Lung (tissue), 12 donors: Measurements from ENCODE around the gene RPLP1. TPM values are rescaled to one million over a fixed set of nuclear protein-coding genes. Genes with fewer than 3 reads are reported as not detected.

Experiments
- ATAC-seq: fragments of 200-7000 bp; cut with Tn5 transposase; one replicate; pipeline ENCODE4 v1.9.1; 2020; ENCODE audit warnings: moderate number of reproducible peaks; ENCODE audit not compliant: insufficient read depth, low FRiP score
- DNase-seq, 3 donors: peaks; one replicate each; pipeline ENCODE4 v3.0.0-alpha.2; 2013 to 2017
- H3K27ac ChIP-seq, 2 donors: one replicate each; pipeline ENCODE4 v1.5.1; 2013; ENCODE audit warnings: mild to moderate bottlenecking in 2 of 2, moderate library complexity in 2 of 2, control low read depth in 1 of 2, inconsistent platforms in 1 of 2, low read depth in 1 of 2, low read length in 1 of 2
- H3K27me3 ChIP-seq, 3 donors: one replicate each; pipeline ENCODE4 v1.5.1; 2013; ENCODE audit warnings: low read length in 2 of 3; ENCODE audit not compliant: control insufficient read depth in 3 of 3, insufficient read depth in 3 of 3
- H3K36me3 ChIP-seq, 4 donors: one replicate each; pipeline ENCODE4 v1.5.1; 2013; ENCODE audit warnings: low read length in 4 of 4, mild to moderate bottlenecking in 1 of 4, moderate library complexity in 1 of 4; ENCODE audit not compliant: control insufficient read depth in 4 of 4, insufficient read depth in 4 of 4
- H3K4me1 ChIP-seq, 5 donors: one replicate each; pipeline ENCODE4 v1.5.1; 2013; ENCODE audit warnings: low read length in 5 of 5, mild to moderate bottlenecking in 2 of 5, moderate library complexity in 1 of 5; ENCODE audit not compliant: control insufficient read depth in 5 of 5, insufficient read depth in 5 of 5
- H3K4me3 ChIP-seq: one replicate; pipeline ENCODE4 v1.5.1; 2013; ENCODE audit warnings: mild to moderate bottlenecking, control low read depth, moderate library complexity
- H3K9ac ChIP-seq, 2 donors: one replicate each; pipeline ENCODE4 v1.5.1; 2013; ENCODE audit warnings: low read length in 2 of 2, control low read depth in 1 of 2; ENCODE audit not compliant: insufficient read depth in 1 of 2
- H3K9me3 ChIP-seq, 4 donors: one replicate each; pipeline ENCODE4 v1.5.1; 2013; ENCODE audit warnings: low read length in 3 of 4, mild to moderate bottlenecking in 1 of 4, moderate library complexity in 1 of 4; ENCODE audit not compliant: control insufficient read depth in 4 of 4, insufficient read depth in 3 of 4
- CTCF ChIP-seq: IDR thresholded peaks from 2 replicates; pipeline ENCODE4 v1.5.1; 2012; ENCODE audit warnings: mild to moderate bottlenecking; ENCODE audit errors: control extremely low read depth, extremely low read depth
- WGBS, 2 donors: extraction: QIAGEN DNeasy Blood & Tissue Kit; methylation state at CpG; one replicate each; pipeline ENCODE4 v1.1.7; 2013; 5-methylcytosine and 5-hydroxymethylcytosine counted together
- polyA plus RNA-seq, 2 donors: library from polyadenylated mRNA; stranded (reverse); fragments of 200-250 nt; gene quantifications; one replicate each; pipeline ENCODE4 v1.2.1, GENCODE V29; 2013
- total RNA-seq, 2 donors: library from RNA; depleted of rRNA in 1 of 2; stranded (reverse); fragments of >200 nt in 1 of 2; gene quantifications; one replicate each; pipeline ENCODE4 v1.2.1, GENCODE V29; 2014 to 2021
- donor health status: control.
- donor health status: control.
- donor health status: Bipolar disorder and iron deficiency.
- donor health status: healthy.
- donor health status: DM: yes; HTN: yes; CAD: no.

RPLP1 gene
- total and polyA plus RNA-seq, 4 donors, result 201 to 2,405 (median 1,545) TPM

GRCh38 chr15:69491038-69491505, 38.5 kb downstream of the RPLP1 start:
- 46 to 73% methylated on average over 3 of the region's 3 CpGs for WGBS, 2 donors
- H3K27me3 ChIP-seq, result no peaks in the 10 kb centered on the region

GRCh38 chr15:69493406-69493805, 40.8 kb downstream of the RPLP1 start:
- H3K27ac ChIP-seq, result no peak overlapping the region
- no peak for TF ChIP-seq CTCF
- ATAC-seq, result no peak
- no peak overlapping the region for H3K9ac ChIP-seq
- no peak overlapping the region for H3K4me3 ChIP-seq
- no peak for DNase-seq
- no peaks in the 10 kb centered on the region for H3K27me3 ChIP-seq
- no peaks in the 10 kb centered on the region for H3K36me3 ChIP-seq
- H3K9me3 ChIP-seq, result no peaks in the 10 kb centered on the region
- peaks cover 0 to 22% (median 3%) of the 10 kb centered on the region in 5 donors for H3K4me1 ChIP-seq
- WGBS, 2 donors, result 96 to 97% methylated on average over 2 of the region's 2 CpGs

More at GRCh38 chr15:69491038-69491505, 38.5 kb downstream of the RPLP1 start:
- no peak for TF ChIP-seq CTCF
- H3K36me3 ChIP-seq, result no peaks in the 10 kb centered on the region
- ATAC-seq (no peak), DNase-seq (peak; percentile 36 to 81 (median 69))
- H3K27ac ChIP-seq, result no peak overlapping the region
- H3K9me3 ChIP-seq, result no peaks in the 10 kb centered on the region
- H3K9ac ChIP-seq, result no peak overlapping the region
- peaks cover 0 to 22% (median 0%) of the 10 kb centered on the region in 5 donors for H3K4me1 ChIP-seq
- H3K4me3 ChIP-seq, result no peak overlapping the region

DNA sequence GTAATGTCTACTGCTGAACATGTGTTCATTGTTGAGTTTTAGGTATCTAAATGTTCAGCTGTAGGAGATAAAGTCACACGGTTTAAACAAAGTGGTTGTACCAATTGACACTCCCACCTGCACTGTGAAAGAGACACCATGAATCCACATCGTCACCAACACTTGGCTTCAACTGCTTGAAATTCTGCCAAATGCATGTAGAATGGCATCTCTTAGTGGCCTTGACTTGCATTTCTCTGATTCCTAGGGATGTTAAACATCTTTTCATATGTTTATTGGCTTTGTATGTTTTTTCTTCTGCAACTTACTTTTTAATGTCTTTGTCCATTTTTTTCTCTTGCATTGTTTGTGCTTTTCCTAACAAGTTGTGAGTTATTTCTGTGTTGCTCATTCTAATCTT, 43.4 kb downstream of the RPLP1 start:
- DNase-seq (no peak), ATAC-seq (no peak)
- no peak for TF ChIP-seq CTCF
- no peak overlapping the region for H3K9ac ChIP-seq
- no peak overlapping the region for H3K4me3 ChIP-seq
- H3K36me3 ChIP-seq, result no peaks in the 10 kb centered on the region
- no peaks in the 10 kb centered on the region for H3K27me3 ChIP-seq
- H3K27ac ChIP-seq, result no peak overlapping the region
- H3K4me1 ChIP-seq, result peaks cover 0 to 14% (median 0%) of the 10 kb centered on the region in 5 donors
- WGBS, 2 donors, result 65 to 74% methylated on average over 2 of the region's 2 CpGs
- no peaks in the 10 kb centered on the region for H3K9me3 ChIP-seq

DNA sequence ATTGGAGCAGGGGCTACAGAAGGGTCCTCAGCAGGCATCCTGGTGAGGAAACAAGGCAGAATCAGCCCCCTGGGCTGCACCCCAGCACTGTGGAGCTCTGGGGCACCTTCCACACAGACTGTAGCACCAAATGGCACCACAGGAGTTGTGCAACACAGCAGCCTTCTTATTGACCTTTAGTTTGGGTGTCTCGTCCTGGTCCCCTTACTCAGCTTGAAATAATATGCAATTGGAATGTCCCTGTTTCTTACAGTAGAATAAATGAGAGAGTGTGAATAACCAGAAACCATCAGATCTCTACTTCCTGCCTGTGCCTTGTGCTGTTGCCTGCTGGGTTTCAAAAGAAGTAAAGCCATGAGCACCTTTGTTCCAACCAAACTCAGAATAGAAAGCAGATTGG, 44.5 kb downstream of the RPLP1 start:
- H3K27me3 ChIP-seq, result no peaks in the 10 kb centered on the region
- DNase-seq (no peak), ATAC-seq (no peak)
- H3K27ac ChIP-seq, result no peak overlapping the region
- no peaks in the 10 kb centered on the region for H3K9me3 ChIP-seq
- no peak overlapping the region for H3K4me3 ChIP-seq
- H3K9ac ChIP-seq, result no peak overlapping the region
- peaks cover 0 to 11% (median 0%) of the 10 kb centered on the region in 5 donors for H3K4me1 ChIP-seq
- H3K36me3 ChIP-seq, result no peaks in the 10 kb centered on the region
- WGBS, 2 donors, result 70 to 92% methylated on average over 1 of the region's 1 CpG
- TF ChIP-seq CTCF, result no peak
